Kidney epithelial cell (primary cell): Measurements from ENCODE around the gene ETS1. TPM values are rescaled to one million over a fixed set of nuclear protein-coding genes. Genes with fewer than 3 reads are reported as not detected.

Experiments
- DNase-seq: peaks from one replicate; pipeline ENCODE4 v3.0.0-alpha.2; 2010; ENCODE audit warnings: low read depth
- H3K27me3 ChIP-seq: 2 replicates; pipeline ENCODE4 v1.6.0; 2011; ENCODE audit warnings: low read length; ENCODE audit not compliant: control insufficient read depth, insufficient read depth
- H3K36me3 ChIP-seq: 2 replicates; pipeline ENCODE4 v1.5.1; 2011; ENCODE audit warnings: low read length; ENCODE audit not compliant: control insufficient read depth, insufficient read depth
- H3K4me3 ChIP-seq: 2 replicates; pipeline ENCODE4 v1.5.1; 2011; ENCODE audit warnings: low read depth, mild to moderate bottlenecking, control low read depth, low read length
- total RNA-seq: library from RNA; depleted of rRNA; stranded (reverse); fragments of >200 nt; gene quantifications from 2 replicates; pipeline ENCODE4 v1.2.3, GENCODE V29; 2015
- TF ChIP-seq, protein P1 (sequence below): IDR thresholded peaks from 2 replicates; pipeline ENCODE4 v1.5.1; 2011; ENCODE audit warnings: mild to moderate bottlenecking, moderate library complexity, low read length, control low read depth, inconsistent platforms; ENCODE audit not compliant: insufficient read depth, poor library complexity, severe bottlenecking

ETS1 gene
- total RNA-seq, 1 donor from 2014 or later: 224 TPM

DNA sequence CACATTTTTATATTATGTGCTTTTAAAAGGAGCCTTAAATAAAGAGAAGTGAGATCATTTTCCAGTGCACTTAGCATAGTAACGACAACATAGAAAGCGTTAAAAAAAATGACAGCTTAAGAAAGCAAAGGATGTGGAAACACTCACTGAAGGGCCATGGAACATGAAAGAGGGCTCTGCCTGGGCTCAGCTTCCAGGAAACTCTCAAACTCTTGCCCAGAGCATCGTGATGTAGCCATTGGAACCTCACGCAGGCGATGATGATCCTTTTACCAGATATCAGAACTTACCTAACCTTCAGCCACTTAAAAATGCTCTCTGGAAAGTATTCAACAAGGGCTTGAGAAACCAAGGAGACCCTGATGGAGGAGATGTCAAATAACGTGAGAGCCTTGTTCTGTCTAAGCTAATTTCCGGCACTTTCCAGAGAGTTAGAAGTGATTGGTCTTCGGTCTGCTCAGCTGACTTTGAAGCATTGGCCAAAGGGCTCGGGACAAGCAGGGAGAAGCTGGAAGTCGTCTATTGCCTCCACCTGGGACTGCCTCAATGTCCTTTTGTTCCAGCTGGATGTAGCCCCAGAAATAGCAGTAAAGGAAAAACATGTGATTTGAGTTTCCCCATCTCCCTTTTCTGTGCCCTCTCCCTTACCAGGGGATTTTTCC is 21.5 kb upstream of the ETS1 start:
- no peaks in the 10 kb centered on the region for H3K36me3 ChIP-seq
- TF ChIP-seq, protein P1, sequence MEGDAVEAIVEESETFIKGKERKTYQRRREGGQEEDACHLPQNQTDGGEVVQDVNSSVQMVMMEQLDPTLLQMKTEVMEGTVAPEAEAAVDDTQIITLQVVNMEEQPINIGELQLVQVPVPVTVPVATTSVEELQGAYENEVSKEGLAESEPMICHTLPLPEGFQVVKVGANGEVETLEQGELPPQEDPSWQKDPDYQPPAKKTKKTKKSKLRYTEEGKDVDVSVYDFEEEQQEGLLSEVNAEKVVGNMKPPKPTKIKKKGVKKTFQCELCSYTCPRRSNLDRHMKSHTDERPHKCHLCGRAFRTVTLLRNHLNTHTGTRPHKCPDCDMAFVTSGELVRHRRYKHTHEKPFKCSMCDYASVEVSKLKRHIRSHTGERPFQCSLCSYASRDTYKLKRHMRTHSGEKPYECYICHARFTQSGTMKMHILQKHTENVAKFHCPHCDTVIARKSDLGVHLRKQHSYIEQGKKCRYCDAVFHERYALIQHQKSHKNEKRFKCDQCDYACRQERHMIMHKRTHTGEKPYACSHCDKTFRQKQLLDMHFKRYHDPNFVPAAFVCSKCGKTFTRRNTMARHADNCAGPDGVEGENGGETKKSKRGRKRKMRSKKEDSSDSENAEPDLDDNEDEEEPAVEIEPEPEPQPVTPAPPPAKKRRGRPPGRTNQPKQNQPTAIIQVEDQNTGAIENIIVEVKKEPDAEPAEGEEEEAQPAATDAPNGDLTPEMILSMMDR: no peak
- DNase-seq: no peak
- no peak overlapping the region for H3K4me3 ChIP-seq
- peaks cover under 1% of the 10 kb centered on the region for H3K27me3 ChIP-seq

DNA sequence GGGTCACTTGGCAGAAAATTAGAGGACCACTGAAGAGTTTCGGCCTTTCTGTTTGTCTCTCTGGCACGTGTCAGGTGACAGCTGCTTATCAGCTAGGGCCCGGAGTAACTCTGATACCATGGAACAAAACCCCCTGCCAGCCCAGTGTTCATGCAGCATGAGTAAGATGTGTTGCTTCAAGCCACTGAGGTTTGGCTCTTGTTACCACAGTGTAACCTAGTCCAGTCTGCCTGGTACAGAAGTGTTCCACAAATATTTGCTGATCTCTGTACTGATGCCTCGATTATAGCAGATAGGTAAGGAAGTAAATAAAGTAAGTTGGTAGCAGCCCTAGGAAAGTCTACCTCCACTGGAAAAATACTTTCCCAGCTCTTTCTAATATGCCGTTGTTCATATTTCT is 20.5 kb upstream of the ETS1 start:
- DNase-seq: no peak
- H3K36me3 ChIP-seq: no peaks in the 10 kb centered on the region
- TF ChIP-seq, protein P1: no peak

DNA sequence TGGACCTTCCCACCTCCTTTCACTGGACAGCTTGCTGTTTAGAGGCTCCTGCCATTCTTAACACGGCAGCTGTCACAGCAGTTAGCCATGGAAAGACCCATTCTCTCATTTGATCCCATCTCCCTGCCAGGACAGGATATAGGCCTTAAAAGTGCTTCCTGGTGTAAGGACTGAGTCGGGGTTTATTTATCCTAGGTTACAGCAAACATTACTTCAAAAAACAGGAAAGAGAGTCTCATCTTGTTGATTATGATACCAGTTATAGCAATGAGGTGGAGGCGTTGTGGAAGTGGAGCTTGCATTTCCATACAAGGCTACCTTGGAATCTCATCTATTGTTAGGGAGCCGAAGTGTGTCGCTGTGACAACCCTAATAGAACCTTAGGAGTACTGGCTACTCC is 17.4 kb upstream of the ETS1 start:
- H3K27me3 ChIP-seq: no peaks in the 10 kb centered on the region
- TF ChIP-seq, protein P1: no peak
- H3K36me3 ChIP-seq: no peaks in the 10 kb centered on the region
- H3K4me3 ChIP-seq: no peak overlapping the region
- DNase-seq: no peak

More for the DNA sequence above, 20.5 kb upstream of the ETS1 start:
- Histone ChIP-seq H3K4me3 (no peak overlapping the region), H3K27me3 (no peaks in the 10 kb centered on the region)

DNA sequence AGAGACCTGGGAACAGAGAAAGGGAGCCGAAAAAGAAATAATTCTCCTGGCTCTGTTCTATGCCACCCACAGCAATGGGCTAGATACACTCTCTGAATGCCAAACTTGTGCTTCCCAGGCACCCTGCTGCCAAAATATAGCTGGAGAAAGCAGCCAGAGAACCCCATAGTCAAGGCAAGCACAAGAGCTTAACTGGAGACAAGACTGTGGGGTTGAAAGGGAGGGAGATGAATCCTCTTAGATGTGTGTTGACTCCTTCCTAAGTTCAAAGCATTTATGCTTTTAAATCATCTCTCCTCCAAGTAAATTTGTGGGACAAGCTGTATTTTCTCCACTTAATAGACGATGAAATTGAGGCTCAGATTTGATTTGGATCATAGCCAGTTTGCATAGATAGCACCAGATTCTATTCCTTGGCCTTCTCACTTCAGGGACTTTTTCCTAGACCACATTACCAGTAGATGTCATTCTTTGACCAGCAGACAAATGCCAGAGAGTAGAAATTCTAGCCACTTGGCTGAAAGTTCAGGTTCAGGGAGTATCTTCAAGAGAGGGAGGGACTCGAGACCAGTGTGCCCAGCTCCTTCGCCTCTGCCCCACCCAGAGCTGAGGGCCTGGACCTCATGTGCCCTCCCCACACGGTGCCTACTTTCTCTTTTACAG is 16.5 kb upstream of the ETS1 start:
- no peak for DNase-seq
- no peaks in the 10 kb centered on the region for H3K27me3 ChIP-seq
- TF ChIP-seq, protein P1: no peak
- H3K36me3 ChIP-seq: no peaks in the 10 kb centered on the region
- H3K4me3 ChIP-seq: no peak overlapping the region

DNA sequence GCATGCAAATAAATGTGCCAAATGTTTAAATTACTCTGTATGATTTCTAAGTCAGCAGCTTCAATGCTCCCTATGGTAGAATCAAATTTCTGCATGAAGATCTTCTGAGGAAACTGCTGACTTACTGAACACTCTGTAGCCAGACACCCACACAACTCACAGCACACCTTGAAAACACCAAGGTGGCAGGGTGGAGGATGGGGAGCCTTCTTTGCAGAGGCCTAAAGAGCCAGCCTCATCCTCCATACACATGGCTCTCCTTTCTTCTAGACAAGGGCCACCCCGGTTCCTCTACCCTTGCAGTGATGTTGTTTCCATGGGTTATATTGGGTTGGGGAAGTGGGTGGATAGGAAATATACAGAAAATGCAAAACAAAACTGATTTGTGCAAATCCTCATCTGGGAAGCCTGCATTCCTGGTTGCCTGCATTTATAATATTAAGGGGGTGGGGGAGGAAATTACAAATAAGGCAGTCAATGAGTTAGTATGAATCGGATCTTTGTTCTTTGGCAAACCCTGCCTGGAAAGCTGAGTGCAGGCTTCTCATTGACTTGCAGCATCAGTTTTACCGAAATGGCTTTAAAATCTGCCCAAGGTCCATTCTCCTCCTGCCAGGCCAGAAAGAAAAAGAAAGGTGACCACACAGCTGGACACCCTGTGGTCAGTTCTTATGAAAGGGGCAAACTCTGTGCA is 15.8 kb upstream of the ETS1 start:
- DNase-seq: no peak
- Histone ChIP-seq H3K27me3 (no peaks in the 10 kb centered on the region), H3K36me3 (no peaks in the 10 kb centered on the region), H3K4me3 (no peak overlapping the region)
- TF ChIP-seq, protein P1: no peak
